Measurements from ENCODE around the gene STPG1. TPM values are rescaled to one million over a fixed set of nuclear protein-coding genes. Genes with fewer than 3 reads are reported as not detected.

STPG1 gene
- total and polyA plus RNA-seq, 9 of the 15 experiments (the other 6 are each of a cell fraction or from before 2014, with no cell fraction given) = 5.0 to 11.9 (median 8.3) TPM

DNA sequence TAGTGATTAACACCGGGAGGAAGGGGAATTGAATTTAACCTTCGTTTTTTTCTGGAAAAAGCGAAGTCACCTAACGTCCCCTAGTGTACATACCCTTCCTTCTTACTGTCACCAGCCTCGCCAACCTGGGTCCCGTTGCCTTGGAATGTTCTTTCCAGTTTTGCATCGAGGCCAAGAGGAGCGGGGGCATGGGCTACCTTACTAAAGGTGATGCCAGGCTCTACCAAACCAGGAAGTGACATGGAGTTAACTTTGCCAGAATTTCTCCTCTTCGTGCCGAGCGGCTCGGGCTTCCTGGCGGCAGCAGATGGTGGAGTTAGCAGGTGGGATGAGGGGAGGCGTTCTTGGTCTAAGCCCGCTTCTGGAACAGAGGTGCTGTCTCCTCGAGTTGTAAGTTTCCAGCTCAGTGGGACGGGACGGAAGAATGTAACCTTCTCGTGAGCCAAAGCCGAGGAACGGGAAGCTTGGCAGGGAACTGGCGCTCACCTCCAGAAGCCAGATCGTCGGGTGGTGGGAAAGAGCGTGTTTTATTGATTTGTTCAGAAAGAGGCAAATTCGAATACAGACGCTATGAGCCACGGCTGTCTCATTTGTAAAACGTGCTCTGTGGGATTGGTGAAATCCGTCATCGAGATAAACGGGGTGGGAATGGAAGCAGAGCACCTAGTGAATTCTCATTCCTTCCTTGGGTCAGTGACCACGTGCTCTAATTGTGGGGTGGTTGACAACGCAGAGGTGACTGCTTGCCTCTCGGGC is 2.5 kb upstream of the STPG1 start (continued):
- TF ChIP-seq ZNF740 (CRISPR knock-in tag; IDR thresholded peaks at IDR 0.05) (no peak), ZNF740 (tag; IDR thresholded peaks at IDR 0.05) (no peak), RBM15 (IDR thresholded peaks at IDR 0.05; ENCODE audit: insufficient read depth, low read length) (no peak), L3MBTL2 (IDR thresholded peaks at IDR 0.05) (peak; percentile 90), RBBP5 (IDR thresholded peaks at IDR 0.05; ENCODE audit: borderline replicate concordance, insufficient read depth, low read length, poor library complexity, severe bottlenecking) (peak; percentile 24), MGA (IDR thresholded peaks at IDR 0.05) (peak; percentile 94), RERE (CRISPR knock-in tag; IDR thresholded peaks at IDR 0.05; ENCODE audit: borderline replicate concordance) (0 out of 2 replicates have a peak, but pooled peaks have one; percentile 61), PHF21A (IDR thresholded peaks at IDR 0.05; ENCODE audit: borderline replicate concordance, low read depth) (no peak)
